SK-N-MC (cell line): ENCODE results near the gene TCEAL1.

Source experiments
- DNase-seq: peaks from one replicate; pipeline ENCODE4 v3.0.0-alpha.2; 2011; ENCODE audit warnings: low read depth, low spot score
- H3K27ac ChIP-seq: fragments of 200-600 bp; sonication (generic); 2 replicates; pipeline ENCODE4 v1.5.1; 2016; ENCODE audit warnings: mixed run types
- H3K36me3 ChIP-seq: fragments of 200-600 bp; sonication (generic); 2 replicates; pipeline ENCODE4 v1.6.1; 2017; ENCODE audit warnings: antibody characterized with exemption, low read length, mixed read lengths; ENCODE audit not compliant: insufficient read depth
- H3K4me3 ChIP-seq: fragments of 200-600 bp; sonication (generic); 2 replicates; pipeline ENCODE4 v1.5.1; 2016
- H3K9ac ChIP-seq: fragments of 200-600 bp; sonication (generic); 2 replicates; pipeline ENCODE4 v1.8.0; 2017; ENCODE audit warnings: mixed run types, mixed read lengths; ENCODE audit not compliant: insufficient read length
- H3K9me3 ChIP-seq: fragments of 200-600 bp; sonication (generic); 2 replicates; pipeline ENCODE4 v1.6.1; 2017; ENCODE audit warnings: low read depth, mild to moderate bottlenecking, antibody characterized with exemption, low read length, moderate library complexity, mixed read lengths
- EZH2 ChIP-seq: fragments of 200-600 bp; sonication (generic); IDR thresholded peaks from one replicate; pipeline ENCODE4 v1.6.1; 2017; ENCODE audit warnings: antibody characterized with exemption
- FOXP2 ChIP-seq: optimal IDR thresholded peaks from 2 replicates; pipeline ENCODE3; 2011; ENCODE audit warnings: mild to moderate bottlenecking, moderate library complexity; ENCODE audit not compliant: insufficient read depth; ENCODE audit errors: extremely low read length, control extremely low read depth
- POLR2AphosphoS5 ChIP-seq: IDR thresholded peaks from 2 replicates; pipeline ENCODE4 v1.6.1; 2012; ENCODE audit warnings: mild to moderate bottlenecking, low read depth, low read length, borderline replicate concordance

The TCEAL1 gene

GRCh38 chrX:103607364-103608305 lies 21.1 kb upstream of the TCEAL1 start, which contains the start of gene TCEAL3:
TSS of gene TCEAL3 (plus strand) at chrX:103607963. CDS start at chrX:103609065, 1,102 bp downstream.
- TF ChIP-seq POLR2AphosphoS5 = 0 out of 2 replicates have a peak, but pooled peaks have one; percentile 28
- TF ChIP-seq EZH2 = no peak
- TF ChIP-seq FOXP2 = no peak
- H3K27ac ChIP-seq = no peak within 1 kb of the TSS
- H3K9ac ChIP-seq = no peak within 1 kb of the TSS
- no peaks in the 10 kb centered on the region for H3K9me3 ChIP-seq
- no peaks in the 10 kb centered on the region for H3K36me3 ChIP-seq
- DNase-seq = no peak
- peak within 1 kb of the TSS; percentile 56; the same call in 1 of the 2 replicates for H3K4me3 ChIP-seq

GRCh38 chrX:103608306-103608963 lies 20.3 kb upstream of the TCEAL1 start:
- no peak for DNase-seq
- TF ChIP-seq EZH2 (no peak), FOXP2 (no peak), POLR2AphosphoS5 (no peak)
- no peak overlapping the region for H3K9ac ChIP-seq
- H3K36me3 ChIP-seq = no peaks in the 10 kb centered on the region
- no peaks in the 10 kb centered on the region for H3K9me3 ChIP-seq
- peak overlapping the region; percentile 56; the same call in 1 of the 2 replicates for H3K4me3 ChIP-seq
- no peak overlapping the region for H3K27ac ChIP-seq

GRCh38 chrX:103610282-103610681 lies 18.5 kb upstream of the TCEAL1 start:
- Histone ChIP-seq H3K4me3 (no peak overlapping the region), H3K27ac (no peak overlapping the region), H3K36me3 (no peaks in the 10 kb centered on the region), H3K9ac (no peak overlapping the region), H3K9me3 (no peaks in the 10 kb centered on the region)
- no peak for DNase-seq
- no peak for TF ChIP-seq EZH2
- no peak for TF ChIP-seq POLR2AphosphoS5
- TF ChIP-seq FOXP2 = no peak

- Histone ChIP-seq H3K9ac (no peak overlapping the region), H3K9me3 (no peaks in the 10 kb centered on the region), H3K36me3 (no peaks in the 10 kb centered on the region), H3K4me3 (no peak overlapping the region), H3K27ac (no peak overlapping the region)
- DNase-seq = no peak
- TF ChIP-seq POLR2AphosphoS5 (no peak), FOXP2 (no peak), EZH2 (no peak)
Measured at GRCh38 chrX:103613362-103613890, 15.3 kb upstream of the TCEAL1 start.

- Histone ChIP-seq H3K27ac (no peak overlapping the region), H3K9ac (no peak overlapping the region), H3K4me3 (no peak overlapping the region), H3K9me3 (no peaks in the 10 kb centered on the region), H3K36me3 (no peaks in the 10 kb centered on the region)
- TF ChIP-seq EZH2 = no peak
- TF ChIP-seq POLR2AphosphoS5 = no peak
- no peak for DNase-seq
Measured at GRCh38 chrX:103614999-103615398, 13.8 kb upstream of the TCEAL1 start.

GRCh38 chrX:103615781-103616371 lies 12.9 kb upstream of the TCEAL1 start:
- no peak overlapping the region for H3K9ac ChIP-seq
- H3K27ac ChIP-seq = no peak overlapping the region
- H3K9me3 ChIP-seq = no peaks in the 10 kb centered on the region

GRCh38 chrX:103616676-103617186 lies 12.0 kb upstream of the TCEAL1 start:
- TF ChIP-seq FOXP2 (no peak), POLR2AphosphoS5 (no peak), EZH2 (no peak)
- Histone ChIP-seq H3K9me3 (no peaks in the 10 kb centered on the region), H3K36me3 (peaks cover 3% of the 10 kb centered on the region; the same call in 1 of the 2 replicates), H3K9ac (no peak overlapping the region), H3K4me3 (no peak overlapping the region), H3K27ac (no peak overlapping the region)
- DNase-seq = no peak

More at GRCh38 chrX:103615781-103616371, 12.9 kb upstream of the TCEAL1 start:
- no peak for DNase-seq
- Histone ChIP-seq H3K36me3 (no peaks in the 10 kb centered on the region), H3K4me3 (no peak overlapping the region)
- no peak for TF ChIP-seq EZH2
- no peak for TF ChIP-seq FOXP2
- no peak for TF ChIP-seq POLR2AphosphoS5

GRCh38 chrX:103624111-103624510 lies 4.7 kb upstream of the TCEAL1 start:
- no peak for TF ChIP-seq EZH2
- TF ChIP-seq POLR2AphosphoS5 = no peak
- TF ChIP-seq FOXP2 = no peak
- Histone ChIP-seq H3K9ac (no peak overlapping the region), H3K36me3 (peaks cover 3% of the 10 kb centered on the region; the same call in 1 of the 2 replicates), H3K4me3 (no peak overlapping the region), H3K9me3 (no peaks in the 10 kb centered on the region), H3K27ac (no peak overlapping the region)
- no peak for DNase-seq
